Mesendoderm (in vitro differentiated cells): ENCODE results near the gene EGFLAM.
A peak's percentile ranks its signal among the peaks of the same experiment; 100 is the strongest.

ENCODE experiments used
- DNase-seq: peaks from one replicate; pipeline ENCODE4 v3.0.0; 2013
- H2AK5ac ChIP-seq: 2 replicates; pipeline ENCODE4 v1.6.1; 2013; ENCODE audit warnings: low read length, inconsistent platforms
- H2BK120ac ChIP-seq: 2 replicates; pipeline ENCODE4 v1.6.1; 2013; ENCODE audit warnings: low read depth, mild to moderate bottlenecking, low read length, moderate library complexity, mixed read lengths
- H2BK15ac ChIP-seq: replicated peaks from 2 replicates; pipeline ENCODE4 v1.6.1; 2013; ENCODE audit warnings: low read depth, mild to moderate bottlenecking, moderate library complexity
- H2BK5ac ChIP-seq: 2 replicates; pipeline ENCODE4 v1.6.1; 2013; ENCODE audit warnings: low read length, inconsistent platforms
- H3K18ac ChIP-seq: 2 replicates; pipeline ENCODE4 v1.6.1; 2013; ENCODE audit warnings: mild to moderate bottlenecking, low read length, mixed read lengths
- H3K23ac ChIP-seq: one replicate; pipeline ENCODE4 v1.6.1; 2013; ENCODE audit warnings: low read length
- H3K27ac ChIP-seq: 2 replicates; pipeline ENCODE4 v1.5.1; 2013; ENCODE audit warnings: low read depth, mild to moderate bottlenecking, inconsistent platforms, low read length, moderate library complexity
- H3K27me3 ChIP-seq: 2 replicates; pipeline ENCODE4 v1.6.1; 2013; ENCODE audit warnings: low read length, control low read depth, mild to moderate bottlenecking, inconsistent platforms; ENCODE audit not compliant: insufficient read depth, poor library complexity
- H3K36me3 ChIP-seq: 2 replicates; pipeline ENCODE4 v1.6.1; 2013; ENCODE audit warnings: low read length, inconsistent platforms; ENCODE audit not compliant: control insufficient read depth, insufficient read depth
- H3K4ac ChIP-seq: one replicate; pipeline ENCODE4 v1.6.1; 2013; ENCODE audit warnings: low read depth, mild to moderate bottlenecking, low read length, moderate library complexity
- H3K4me1 ChIP-seq: 2 replicates; pipeline ENCODE4 v1.6.1; 2013; ENCODE audit warnings: low read depth, low read length, inconsistent platforms; ENCODE audit not compliant: control insufficient read depth
- H3K4me2 ChIP-seq: 2 replicates; pipeline ENCODE4 v1.6.1; 2013; ENCODE audit warnings: low read length
- H3K4me3 ChIP-seq: 2 replicates; pipeline ENCODE4 v1.5.1; 2013; ENCODE audit warnings: mild to moderate bottlenecking, low read length
- H3K56ac ChIP-seq: one replicate; pipeline ENCODE4 v1.6.1; 2013; ENCODE audit warnings: low read length
- H3K79me1 ChIP-seq: 2 replicates; pipeline ENCODE4 v1.6.1; 2013; ENCODE audit warnings: low read length, inconsistent platforms
- H3K79me2 ChIP-seq: 2 replicates; pipeline ENCODE4 v1.6.1; 2013; ENCODE audit warnings: mild to moderate bottlenecking, low read length; ENCODE audit not compliant: control insufficient read depth, insufficient read depth
- H3K9ac ChIP-seq: 2 replicates; pipeline ENCODE4 v1.6.1; 2013; ENCODE audit warnings: low read length, inconsistent platforms
- H4K5ac ChIP-seq: one replicate; pipeline ENCODE4 v1.6.1; 2013; ENCODE audit warnings: low read length
- H4K8ac ChIP-seq: one replicate; pipeline ENCODE4 v1.6.1; 2013; ENCODE audit warnings: low read depth, mild to moderate bottlenecking, control low read depth, low read length, moderate library complexity
- WGBS: extraction: QIAGEN DNeasy Blood & Tissue Kit; methylation state at CpG from one replicate; pipeline ENCODE4 v1.1.7; 2013; ENCODE audit warnings: low lambda C conversion rate, missing lambda C conversion rate; ENCODE audit not compliant: insufficient coverage; ENCODE audit errors: extremely low coverage; 5-methylcytosine and 5-hydroxymethylcytosine counted together

Gene EGFLAM

DNA sequence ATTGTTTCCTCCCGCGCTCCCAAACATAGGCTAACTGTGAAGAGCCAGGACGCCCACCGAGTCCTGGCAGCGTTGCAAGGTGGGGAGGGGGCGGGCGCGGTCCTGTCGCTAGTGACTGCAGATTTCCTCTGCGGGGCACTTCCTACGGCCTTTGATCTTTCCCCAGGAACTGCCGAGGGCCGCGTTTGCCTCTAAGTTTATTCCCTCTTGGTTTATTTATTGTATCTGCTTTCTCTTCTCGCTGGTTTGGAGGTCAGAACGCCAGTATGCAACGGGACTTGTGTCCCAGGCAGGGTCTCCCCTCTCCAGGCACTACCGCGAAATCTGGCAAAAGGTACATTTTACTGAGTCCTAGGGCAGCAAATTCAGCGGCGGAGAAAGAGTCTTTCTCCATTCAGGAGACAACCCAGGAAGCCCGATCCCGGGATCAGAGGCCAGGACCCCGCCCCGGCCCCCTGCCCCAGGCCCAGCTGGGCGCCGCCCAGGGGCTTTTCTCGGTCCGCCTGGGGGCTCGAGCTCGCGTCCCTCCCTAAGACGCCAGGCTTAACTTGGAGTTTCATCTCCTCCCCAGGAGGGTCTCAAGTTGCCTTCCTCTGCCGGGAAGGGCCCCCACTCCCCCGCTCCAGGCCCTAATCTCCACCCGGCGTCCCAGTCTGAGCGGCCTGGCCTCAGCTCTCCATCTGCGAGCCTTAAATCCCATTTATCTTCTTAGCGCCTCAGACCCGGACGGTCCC, 884 bp upstream of the EGFLAM start:
- WGBS: no CpG with 5 or more reads among the region's 42 CpGs
- Histone ChIP-seq H3K23ac (no peak overlapping the region), H3K9ac (peak overlapping the region; percentile 60), H3K4me3 (peak overlapping the region; percentile 17), H3K36me3 (no peaks in the 10 kb centered on the region), H3K79me1 (no peaks in the 10 kb centered on the region), H2BK15ac (no peak overlapping the region), H3K27ac (peak overlapping the region; percentile 31), H3K4me1 (peaks cover 8% of the 10 kb centered on the region), H4K5ac (no peak overlapping the region), H4K8ac (no peak overlapping the region), H2AK5ac (no peak overlapping the region), H3K56ac (peak overlapping the region; percentile 78), H3K4me2 (peak overlapping the region; percentile 78), H2BK120ac (peak overlapping the region; percentile 73), H3K79me2 (no peaks in the 10 kb centered on the region), H3K27me3 (peaks cover 8% of the 10 kb centered on the region), H2BK5ac (peak overlapping the region; percentile 33), H3K18ac (peak overlapping the region; percentile 19), H3K4ac (no peak overlapping the region)
- DNase-seq: peak; percentile 69

DNA sequence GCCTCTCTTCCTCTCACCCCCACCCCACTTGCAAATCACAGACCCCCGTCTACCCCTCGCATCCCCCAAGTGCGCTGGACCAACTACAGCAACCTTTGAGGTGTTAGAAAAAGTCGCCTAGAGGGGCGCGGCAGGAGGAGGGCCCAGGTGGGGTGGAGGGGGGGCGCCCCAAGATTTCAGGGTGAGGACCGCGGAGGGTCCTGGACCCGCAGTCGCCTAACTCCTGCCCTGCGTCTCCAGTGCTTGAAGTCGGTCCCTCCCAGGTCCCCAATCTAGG, 379 bp upstream of the EGFLAM start:
- DNase-seq: no peak
- H3K4ac ChIP-seq: no peak overlapping the region
- no peak overlapping the region for H4K5ac ChIP-seq
- peak overlapping the region; percentile 19 for H3K18ac ChIP-seq
- H3K23ac ChIP-seq: no peak overlapping the region
- H3K79me1 ChIP-seq: no peaks in the 10 kb centered on the region
- H3K56ac ChIP-seq: peak overlapping the region; percentile 78
- no peak overlapping the region for H2BK120ac ChIP-seq
- peaks cover 8% of the 10 kb centered on the region for H3K27me3 ChIP-seq
- H3K4me3 ChIP-seq: peak overlapping the region; percentile 25
- peaks cover 8% of the 10 kb centered on the region for H3K4me1 ChIP-seq
- H3K27ac ChIP-seq: no peak overlapping the region
- no peaks in the 10 kb centered on the region for H3K79me2 ChIP-seq
- peak overlapping the region; percentile 60 for H3K9ac ChIP-seq
- H4K8ac ChIP-seq: no peak overlapping the region
- no peak overlapping the region for H2AK5ac ChIP-seq
- H2BK15ac ChIP-seq: no peak overlapping the region
- no CpG with 5 or more reads among the region's 13 CpGs for WGBS
- H2BK5ac ChIP-seq: peak overlapping the region; percentile 31
- H3K36me3 ChIP-seq: no peaks in the 10 kb centered on the region
- peak overlapping the region; percentile 78 for H3K4me2 ChIP-seq

DNA sequence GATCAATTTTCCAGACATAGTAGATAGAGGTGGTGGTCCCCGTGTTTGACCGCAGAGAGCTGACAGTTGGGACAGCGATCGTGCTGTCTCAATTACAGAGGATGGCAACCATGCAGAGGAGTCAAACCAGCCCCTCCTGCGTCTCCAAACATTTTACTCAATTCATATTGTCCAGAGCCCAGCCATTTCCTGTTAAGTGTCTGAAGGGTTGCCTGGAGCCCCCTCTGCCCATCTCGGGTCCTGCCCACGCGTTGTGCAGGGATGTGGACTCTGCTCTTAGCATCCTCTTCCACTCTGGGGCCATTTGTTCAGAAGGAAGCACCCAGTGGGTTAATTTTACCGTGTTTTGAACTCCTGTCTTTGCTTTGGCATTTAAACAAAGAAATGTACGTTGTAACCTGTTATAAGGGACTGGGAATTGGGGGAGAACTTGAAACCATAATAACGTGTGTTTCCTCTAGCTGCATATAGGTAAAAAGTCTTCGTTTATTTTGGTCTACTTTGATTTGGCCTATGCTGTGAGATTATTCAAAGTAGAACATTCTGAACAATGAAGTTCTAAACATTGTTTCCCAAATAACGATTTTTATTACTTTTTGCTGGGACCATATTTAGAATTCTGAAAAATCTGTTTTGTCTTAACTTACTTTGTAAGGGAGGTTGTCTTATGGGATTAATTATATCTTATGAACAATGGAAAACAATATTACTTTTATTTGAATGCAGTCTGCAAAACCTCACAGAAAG, 876 bp downstream of the EGFLAM start:
- Histone ChIP-seq H3K79me1 (no peaks in the 10 kb centered on the region), H3K18ac (no peak overlapping the region), H2BK15ac (no peak overlapping the region), H4K5ac (peak overlapping the region; percentile 12), H2AK5ac (no peak overlapping the region), H2BK5ac (no peak overlapping the region), H3K36me3 (no peaks in the 10 kb centered on the region), H3K79me2 (no peaks in the 10 kb centered on the region), H3K4me2 (peak overlapping the region; percentile 78), H3K27me3 (peaks cover 8% of the 10 kb centered on the region), H2BK120ac (no peak overlapping the region), H3K27ac (no peak overlapping the region), H3K9ac (peak overlapping the region; percentile 60), H3K4ac (no peak overlapping the region), H4K8ac (no peak overlapping the region), H3K23ac (no peak overlapping the region), H3K4me3 (peak overlapping the region; percentile 20), H3K4me1 (peaks cover 8% of the 10 kb centered on the region), H3K56ac (no peak overlapping the region)
- no CpG with 5 or more reads among the region's 13 CpGs for WGBS
- DNase-seq: no peak

DNA sequence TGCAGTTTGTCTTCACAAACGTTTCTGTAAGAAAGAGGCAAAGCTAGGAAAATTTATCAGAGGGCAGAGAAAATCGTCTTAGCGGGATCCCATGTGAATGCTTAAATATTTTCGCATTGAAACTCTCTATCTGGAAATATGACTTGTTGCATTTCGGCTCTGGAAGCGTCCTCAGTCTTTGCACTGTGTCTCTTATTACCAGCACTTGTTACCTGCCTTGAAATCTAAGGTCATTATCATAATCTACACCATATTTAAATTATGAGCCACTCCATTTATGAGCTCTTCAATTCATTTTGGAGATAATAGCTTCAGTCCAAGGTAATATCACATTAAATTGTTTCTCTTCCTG, 1.4 kb downstream of the EGFLAM start:
- Histone ChIP-seq H4K8ac (no peak overlapping the region), H2BK5ac (no peak overlapping the region), H3K36me3 (no peaks in the 10 kb centered on the region), H3K23ac (no peak overlapping the region), H2BK15ac (no peak overlapping the region), H3K27ac (no peak overlapping the region), H3K27me3 (peaks cover 8% of the 10 kb centered on the region), H3K4ac (no peak overlapping the region), H4K5ac (no peak overlapping the region), H3K56ac (no peak overlapping the region), H3K4me2 (no peak overlapping the region), H3K4me3 (no peak overlapping the region), H3K79me2 (no peaks in the 10 kb centered on the region), H3K79me1 (no peaks in the 10 kb centered on the region), H2BK120ac (no peak overlapping the region), H3K9ac (no peak overlapping the region), H3K4me1 (peaks cover 8% of the 10 kb centered on the region), H3K18ac (no peak overlapping the region), H2AK5ac (no peak overlapping the region)
- no peak for DNase-seq
- WGBS: no CpG with 5 or more reads among the region's 6 CpGs

DNA sequence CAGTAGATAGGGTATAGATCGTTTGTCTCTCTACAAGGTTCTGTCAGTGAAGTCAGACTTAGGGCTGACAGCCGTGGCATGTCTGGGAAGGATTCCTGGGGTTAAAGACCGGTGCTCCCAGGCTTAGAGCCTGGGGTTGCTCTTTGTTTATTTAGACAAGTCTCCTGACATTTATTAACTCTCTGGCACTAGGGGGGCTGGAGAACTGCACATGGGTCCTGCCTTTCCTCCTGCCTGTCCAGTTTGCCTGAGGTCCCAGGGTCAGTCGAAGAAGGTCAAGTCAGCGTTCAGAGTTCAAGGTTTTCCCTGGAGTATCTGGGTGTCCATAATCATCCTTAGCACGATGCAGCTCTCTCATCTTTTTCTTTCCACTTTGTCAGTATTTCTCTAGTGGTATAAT, 5.6 kb downstream of the EGFLAM start:
- H3K27me3 ChIP-seq: peaks cover 8% of the 10 kb centered on the region
- no peak for DNase-seq
- H3K27ac ChIP-seq: no peak overlapping the region
- H3K36me3 ChIP-seq: no peaks in the 10 kb centered on the region
- H3K79me1 ChIP-seq: no peaks in the 10 kb centered on the region
- no peak overlapping the region for H2BK15ac ChIP-seq
- no peak overlapping the region for H3K18ac ChIP-seq
- no peak overlapping the region for H3K4ac ChIP-seq
- WGBS: no CpG with 5 or more reads among the region's 6 CpGs
- H2AK5ac ChIP-seq: no peak overlapping the region
- H3K56ac ChIP-seq: no peak overlapping the region
- no peak overlapping the region for H3K23ac ChIP-seq
- H4K5ac ChIP-seq: no peak overlapping the region
- H3K79me2 ChIP-seq: no peaks in the 10 kb centered on the region
- H3K4me1 ChIP-seq: no peaks in the 10 kb centered on the region
- H3K4me2 ChIP-seq: no peak overlapping the region
- no peak overlapping the region for H2BK120ac ChIP-seq
- no peak overlapping the region for H4K8ac ChIP-seq
- no peak overlapping the region for H3K4me3 ChIP-seq
- H2BK5ac ChIP-seq: no peak overlapping the region
- H3K9ac ChIP-seq: no peak overlapping the region
